ENCODE data around the gene PSMC3.

GRCh38 chr11:47442514-47442913, 16.3 kb upstream of the PSMC3 start:
- TF ChIP-seq ZNF274 (IDR thresholded peaks at IDR 0.05; ENCODE audit: low read depth, low read length) = no peak
- TF ChIP-seq YY1 (IDR thresholded peaks at IDR 0.05; ENCODE audit: insufficient read depth, insufficient read length) = no peak
- no peak for TF ChIP-seq SUZ12 (IDR thresholded peaks at IDR 0.05; ENCODE audit: extremely low read depth, insufficient read depth, insufficient read length)

Measured in NT2/D1 (cell line).